HG02852 (cell line): ENCODE results near the gene GRPEL1.

Experiments
- ATAC-seq: cut with Tn5 transposase; IDR thresholded peaks from one replicate; pipeline ENCODE4 v1.9.1; 2021; ENCODE audit warnings: mild to moderate bottlenecking, moderate library complexity; ENCODE audit not compliant: unreplicated experiment

Gene GRPEL1

DNA sequence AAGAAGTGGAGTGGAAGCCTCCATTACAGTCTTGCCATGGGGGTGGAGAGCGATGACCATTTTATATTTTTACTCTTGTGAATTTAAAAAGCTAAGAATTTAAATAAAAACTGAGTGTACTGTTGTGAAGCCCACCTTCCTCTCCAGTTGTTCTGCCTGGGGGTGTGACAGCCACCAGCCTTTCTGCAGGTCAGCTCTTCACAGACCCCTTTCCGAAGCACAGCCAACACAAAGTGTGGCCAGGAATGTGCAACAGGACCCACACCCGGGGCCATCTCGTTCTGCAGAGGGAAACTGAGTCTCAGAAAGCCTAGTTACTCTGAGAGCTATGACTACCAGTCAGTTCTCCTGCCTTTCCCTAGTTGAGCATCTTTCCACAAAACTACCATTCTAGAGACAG lies 1.4 kb downstream of the GRPEL1 start:
- no peak for ATAC-seq

DNA sequence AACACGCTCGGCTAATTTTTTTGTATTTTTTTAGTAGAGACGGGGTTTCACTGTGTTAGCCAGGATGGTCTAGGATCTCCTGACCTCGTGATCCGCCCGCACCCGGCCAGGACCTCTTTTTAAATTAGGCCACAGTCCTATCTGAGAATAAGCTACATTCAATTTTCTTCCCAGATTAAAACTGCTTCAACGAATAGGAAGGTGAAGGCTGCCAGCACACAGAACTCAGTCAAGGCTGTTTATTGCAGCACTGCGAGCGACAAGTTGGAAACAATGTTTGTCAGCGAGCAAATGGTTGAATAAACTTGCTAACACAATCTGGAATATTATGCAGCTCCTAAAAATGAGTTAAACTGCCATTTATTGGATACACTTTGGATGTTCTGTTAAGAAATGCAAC lies 1.9 kb downstream of the GRPEL1 start:
- ATAC-seq = no peak

DNA sequence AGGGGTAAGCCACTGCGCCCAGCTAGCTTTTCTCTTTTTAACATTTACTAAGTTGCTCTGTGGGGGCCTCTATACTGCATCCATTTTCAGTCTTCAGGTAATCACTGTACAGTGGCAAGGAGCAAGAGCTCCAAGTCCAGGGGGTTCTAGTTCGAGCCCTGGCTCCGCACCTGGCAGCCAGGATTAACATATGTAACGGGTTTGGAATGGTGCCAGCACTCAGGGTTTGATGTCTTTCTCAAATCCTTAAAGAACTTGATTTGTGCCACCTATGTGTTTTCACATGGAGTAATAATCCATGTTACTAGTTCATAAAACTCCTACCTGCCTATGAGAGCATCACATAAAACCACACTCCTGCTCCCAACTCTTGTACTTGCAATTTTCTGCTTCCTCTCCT lies 4.5 kb downstream of the GRPEL1 start:
- no peak for ATAC-seq

DNA sequence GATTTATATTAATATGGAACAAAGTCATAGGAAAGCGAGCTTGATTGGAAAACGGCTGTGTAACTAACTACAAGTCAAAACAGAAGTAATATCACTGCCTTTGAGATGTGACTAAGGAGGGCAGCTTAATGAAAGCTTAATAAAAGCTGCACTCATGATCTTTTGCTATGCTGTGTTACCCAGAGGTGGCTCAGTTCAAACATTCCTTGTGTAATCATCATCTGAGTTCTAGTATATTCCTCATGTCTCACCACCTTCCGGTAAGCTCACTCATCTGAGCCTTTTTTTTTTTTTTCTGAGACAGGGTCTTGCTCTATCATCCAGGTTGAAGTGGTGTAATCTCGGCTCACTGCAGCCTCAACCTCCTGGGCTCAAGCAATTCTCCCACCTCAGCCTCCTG lies 5.0 kb downstream of the GRPEL1 start:
- no peak for ATAC-seq

DNA sequence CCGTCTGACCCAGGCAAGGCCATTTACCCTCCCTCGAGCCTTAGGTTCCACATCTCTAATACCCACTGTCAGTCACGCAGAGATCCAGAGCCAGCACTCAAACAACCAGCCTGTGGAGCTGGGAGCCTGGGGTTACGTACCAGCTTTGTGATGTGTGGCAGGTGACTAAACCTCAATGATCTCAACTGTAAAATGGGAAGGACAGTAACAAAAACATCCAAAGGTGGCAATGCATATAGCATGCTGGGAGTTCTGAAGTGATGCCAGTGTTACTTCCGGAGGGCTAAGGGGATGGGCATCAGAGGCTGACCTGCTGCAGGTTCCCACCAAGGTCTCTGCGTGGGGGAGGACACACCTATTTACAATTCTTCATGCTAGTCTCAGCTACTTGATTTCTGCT lies 6.0 kb downstream of the GRPEL1 start:
- no peak for ATAC-seq

DNA sequence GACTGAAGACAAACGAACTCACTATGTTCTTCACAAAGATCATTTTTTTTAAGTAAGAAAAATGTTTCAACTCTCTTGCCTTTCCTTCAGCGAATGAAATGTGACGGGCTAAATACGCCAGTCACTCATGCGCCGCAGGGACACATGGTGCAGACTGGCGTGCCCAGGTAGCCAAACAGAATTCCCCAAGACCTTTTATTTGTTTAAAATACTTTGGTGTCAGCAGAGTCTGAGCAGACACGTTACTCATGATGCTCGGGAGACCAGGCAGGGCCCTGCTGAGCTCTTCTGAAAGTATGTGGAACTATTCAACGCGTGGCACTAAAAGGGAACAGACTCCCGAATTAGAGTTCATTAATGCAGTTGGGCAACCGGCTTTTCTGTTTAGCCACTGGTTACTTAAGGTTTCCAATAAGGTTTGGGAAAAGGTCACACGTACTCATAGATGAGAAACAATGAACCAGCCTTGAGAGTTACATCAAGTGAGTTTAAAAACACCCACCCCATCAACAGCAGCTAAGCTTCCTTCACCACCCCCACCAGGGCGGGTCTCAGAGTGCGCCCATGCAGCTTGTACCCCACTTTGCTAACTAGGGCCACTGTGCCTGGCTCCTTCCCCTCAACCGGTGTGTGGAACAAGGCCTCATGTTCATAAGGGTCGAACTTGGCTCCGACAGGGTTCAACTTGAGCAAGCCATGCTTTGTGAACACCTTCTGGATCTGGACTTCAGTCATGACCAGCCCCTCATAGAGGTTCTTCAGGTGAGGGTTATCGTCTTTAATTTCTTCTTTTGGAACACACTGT lies 7.3 kb downstream of the GRPEL1 start:
- ATAC-seq = no peak

DNA sequence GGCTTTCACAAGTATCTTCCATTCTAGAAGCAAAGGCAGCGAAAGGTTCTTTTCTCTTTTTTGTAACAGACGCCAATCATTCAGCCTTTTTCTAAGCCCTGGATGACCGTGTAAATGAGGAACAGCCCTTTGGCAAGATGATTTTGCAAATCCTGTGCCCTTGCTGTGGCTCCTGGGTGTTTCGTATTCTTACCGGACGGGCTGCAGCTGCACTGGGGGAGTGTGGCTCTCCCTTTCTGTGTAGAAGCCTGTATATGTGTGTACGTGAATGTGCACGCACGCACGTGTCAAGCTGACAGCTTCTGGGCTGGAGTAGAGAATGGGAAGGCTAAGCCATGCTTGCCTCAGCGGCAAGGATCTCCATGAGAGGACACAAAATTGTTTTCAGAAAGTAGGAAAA lies 8.2 kb downstream of the GRPEL1 start:
- no peak for ATAC-seq

DNA sequence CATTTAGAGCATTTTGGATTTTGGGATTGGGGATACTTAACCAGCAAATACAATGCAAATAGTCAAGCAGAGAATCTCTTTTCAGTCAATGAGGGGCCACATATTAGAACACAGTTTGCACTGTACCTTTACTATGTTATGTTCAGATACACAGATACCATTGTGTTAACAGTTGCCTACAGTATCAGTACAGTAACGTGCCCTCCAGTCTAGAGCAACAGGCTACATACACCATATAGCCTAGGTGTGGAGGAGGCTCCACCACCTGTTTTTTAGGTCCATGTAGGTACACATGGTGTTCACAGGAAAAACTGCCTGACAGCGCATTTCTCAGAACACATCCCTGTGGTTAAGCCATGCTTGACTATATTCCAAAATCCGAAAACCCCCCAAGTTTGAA lies 9.1 kb downstream of the GRPEL1 start:
- ATAC-seq = no peak

DNA sequence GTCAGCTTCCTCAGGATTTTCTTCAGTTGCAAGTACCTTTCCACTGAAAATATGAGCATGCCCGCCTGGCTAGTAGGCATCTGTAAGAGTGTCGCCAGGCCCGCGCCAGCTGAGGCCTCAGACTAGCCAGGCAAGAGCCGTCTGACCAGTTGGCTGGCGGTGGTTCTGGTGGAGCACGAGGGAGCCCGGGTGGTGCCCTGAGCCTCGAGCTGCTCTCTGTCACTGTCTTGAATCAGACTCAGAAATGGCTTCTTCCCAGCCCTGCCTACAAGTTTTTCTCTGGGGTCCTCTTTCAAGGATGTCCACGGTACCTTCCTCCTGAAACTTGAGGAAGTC lies 11.9 kb downstream of the GRPEL1 start:
- ATAC-seq = no peak

DNA sequence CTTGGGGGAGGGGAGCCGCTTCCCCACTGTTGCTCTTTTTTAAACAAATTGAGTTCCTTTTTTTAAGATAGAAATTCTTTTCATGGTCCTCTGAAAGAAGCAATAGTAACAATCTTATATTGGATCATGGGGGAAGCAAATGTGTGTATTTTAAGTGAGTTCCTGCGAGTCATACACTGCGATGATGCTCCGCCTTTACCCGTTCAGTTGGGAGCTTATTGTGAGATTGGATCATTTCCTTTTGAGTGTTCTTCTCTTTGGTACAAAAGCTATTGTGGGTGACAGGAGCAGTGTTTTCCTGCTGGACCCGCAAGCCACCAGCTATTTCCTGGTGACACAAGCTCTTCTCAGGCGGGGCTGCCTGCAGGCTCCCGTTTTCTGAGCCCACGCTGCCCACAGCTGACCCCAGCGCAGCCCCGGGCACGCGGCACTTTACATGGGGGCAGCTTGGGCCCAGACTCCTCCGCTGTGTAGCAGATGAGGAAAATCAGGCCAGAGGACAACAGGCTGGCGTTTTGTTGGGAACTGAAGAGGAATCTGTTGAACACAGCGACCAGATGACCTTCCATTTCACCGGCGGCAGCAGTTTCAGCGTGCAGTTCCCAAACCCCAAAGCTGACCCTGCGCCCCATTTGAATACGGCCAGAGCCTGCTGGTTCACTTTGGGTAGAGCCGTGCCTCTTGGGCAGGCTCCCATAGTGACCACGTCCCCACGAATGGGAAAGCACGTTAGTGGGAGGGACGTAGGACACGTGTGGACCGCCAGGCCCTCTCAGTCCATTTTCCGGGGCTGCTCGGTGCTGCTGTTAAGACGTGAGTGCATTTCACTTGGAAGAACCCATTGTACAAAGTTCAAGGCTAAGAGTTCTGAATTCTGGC lies 12.5 kb downstream of the GRPEL1 start:
- no peak for ATAC-seq

DNA sequence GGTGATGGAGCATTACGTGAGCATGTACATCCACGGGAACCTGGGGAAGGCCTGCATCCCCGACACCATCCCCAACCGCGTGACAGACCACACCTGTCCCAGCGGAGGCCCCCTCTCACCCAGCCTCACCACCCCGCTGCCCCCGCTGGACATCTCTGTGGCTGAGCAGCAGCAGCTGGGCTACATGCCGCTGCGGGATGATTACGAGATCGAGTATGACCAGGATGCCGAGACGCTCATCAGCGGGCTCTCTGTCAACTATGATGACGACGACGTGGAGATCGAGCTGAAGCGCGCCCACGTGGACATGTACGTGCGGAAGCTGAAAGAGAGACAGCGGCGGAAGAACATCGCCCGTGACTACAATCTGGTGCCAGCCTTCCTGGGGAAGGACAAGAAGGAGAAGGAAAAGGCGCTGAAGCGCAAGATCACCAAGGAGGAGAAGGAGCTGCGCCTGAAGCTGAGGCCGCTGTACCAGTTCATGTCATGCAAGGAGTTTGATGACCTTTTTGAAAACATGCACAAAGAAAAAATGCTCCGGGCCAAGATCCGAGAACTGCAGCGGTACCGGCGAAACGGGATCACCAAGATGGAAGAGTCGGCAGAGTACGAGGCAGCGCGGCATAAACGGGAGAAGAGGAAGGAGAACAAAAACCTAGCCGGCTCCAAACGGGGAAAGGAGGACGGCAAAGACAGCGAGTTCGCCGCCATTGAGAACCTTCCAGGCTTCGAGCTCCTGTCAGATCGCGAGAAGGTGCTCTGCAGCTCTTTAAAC lies 13.6 kb downstream of the GRPEL1 start:
- no peak for ATAC-seq

DNA sequence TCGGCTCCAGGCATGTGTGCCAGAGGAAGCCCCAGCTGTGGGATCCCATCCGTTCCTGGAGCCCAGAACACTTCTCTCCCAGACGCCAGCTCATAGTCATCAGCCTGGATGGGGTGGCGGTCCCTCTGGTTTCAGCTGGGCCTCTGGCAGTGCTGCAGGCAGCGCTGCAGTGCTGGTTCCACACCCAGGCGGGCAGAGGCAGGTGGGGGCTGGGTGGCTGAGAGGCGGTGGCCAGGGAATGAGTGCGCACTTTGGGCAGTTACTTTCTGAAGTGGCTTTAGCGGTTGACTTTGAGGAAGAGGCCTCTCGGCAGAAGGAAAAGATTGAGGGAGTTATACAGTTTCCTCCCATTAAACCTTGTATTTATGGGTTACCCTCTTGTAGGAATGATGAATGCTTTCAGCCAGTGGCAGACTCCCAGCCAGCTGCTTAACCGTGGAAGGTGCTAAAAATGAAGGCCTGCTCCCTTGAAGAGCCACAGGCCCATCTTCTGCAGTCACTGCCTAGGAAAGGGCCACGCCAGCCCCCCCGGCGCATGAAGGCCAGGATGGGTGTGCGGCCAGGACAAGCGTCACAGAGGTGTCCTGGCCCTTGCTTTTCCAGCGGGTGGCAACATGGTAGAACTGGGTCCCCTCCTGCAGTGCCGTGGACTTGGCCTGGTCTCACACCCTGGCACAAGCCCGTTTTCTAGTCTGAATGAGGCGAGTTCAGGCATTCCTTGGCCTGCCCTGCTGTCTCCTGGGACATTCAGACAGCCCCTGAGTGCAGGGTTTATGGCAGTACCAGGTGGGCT lies 14.7 kb downstream of the GRPEL1 start:
- no peak for ATAC-seq

DNA sequence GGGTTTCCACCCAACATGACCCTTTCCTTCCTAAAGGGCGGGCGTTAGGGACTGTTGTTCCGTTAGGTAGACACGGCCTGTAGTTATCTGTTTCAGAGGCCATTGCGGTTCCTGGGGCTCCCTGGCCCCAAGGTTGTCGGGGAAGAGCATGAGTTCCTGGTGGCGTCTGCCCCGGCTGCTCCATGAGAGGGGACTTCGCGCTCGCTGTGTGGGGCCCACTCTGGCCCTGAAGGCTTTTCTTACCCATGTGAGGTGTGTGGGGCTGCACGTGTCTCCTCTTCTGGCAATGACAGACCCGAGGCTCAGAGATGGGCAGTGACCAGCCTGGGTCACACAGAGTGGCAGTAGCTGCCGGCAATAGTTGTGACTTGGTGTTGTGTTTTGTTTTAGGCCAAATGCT lies 15.6 kb downstream of the GRPEL1 start:
- ATAC-seq = no peak

DNA sequence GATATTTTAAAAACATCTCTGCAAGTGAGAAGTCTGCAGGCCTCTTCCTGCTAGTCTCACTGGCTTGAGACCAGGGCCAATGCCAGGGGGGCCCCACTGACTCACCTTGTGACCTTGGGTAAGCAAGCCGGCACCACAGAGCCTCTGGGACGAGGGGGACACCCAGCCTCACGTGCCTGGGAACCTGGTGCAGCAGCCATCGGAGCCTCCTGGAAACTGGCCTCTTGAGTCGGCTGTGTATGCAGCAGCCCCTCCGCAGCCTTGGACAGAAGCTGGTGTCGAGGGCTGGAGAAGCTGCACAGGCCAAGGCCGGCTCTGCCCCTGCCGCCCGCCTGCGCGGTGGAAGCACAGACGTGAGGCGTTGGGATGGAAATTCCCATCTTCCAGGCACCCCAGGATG lies 16.0 kb downstream of the GRPEL1 start:
- ATAC-seq = no peak

DNA sequence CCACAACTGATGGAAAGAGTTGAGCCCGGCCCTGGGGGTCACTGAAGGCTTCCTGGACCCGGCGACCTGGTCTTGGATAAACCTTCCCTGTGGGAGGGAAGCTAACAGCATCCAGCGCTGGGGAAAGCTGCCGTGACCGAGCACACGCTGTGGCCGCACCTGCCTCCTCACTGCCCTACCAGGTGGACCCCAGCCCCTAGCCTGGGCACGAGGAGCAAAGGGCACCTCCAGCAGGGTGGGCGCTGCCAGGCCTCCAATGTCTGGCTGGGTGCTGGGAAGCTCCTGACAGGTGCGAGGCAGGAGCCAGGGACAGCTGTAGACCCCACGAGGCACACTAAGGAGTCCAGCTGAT lies 16.7 kb downstream of the GRPEL1 start:
- ATAC-seq = no peak

DNA sequence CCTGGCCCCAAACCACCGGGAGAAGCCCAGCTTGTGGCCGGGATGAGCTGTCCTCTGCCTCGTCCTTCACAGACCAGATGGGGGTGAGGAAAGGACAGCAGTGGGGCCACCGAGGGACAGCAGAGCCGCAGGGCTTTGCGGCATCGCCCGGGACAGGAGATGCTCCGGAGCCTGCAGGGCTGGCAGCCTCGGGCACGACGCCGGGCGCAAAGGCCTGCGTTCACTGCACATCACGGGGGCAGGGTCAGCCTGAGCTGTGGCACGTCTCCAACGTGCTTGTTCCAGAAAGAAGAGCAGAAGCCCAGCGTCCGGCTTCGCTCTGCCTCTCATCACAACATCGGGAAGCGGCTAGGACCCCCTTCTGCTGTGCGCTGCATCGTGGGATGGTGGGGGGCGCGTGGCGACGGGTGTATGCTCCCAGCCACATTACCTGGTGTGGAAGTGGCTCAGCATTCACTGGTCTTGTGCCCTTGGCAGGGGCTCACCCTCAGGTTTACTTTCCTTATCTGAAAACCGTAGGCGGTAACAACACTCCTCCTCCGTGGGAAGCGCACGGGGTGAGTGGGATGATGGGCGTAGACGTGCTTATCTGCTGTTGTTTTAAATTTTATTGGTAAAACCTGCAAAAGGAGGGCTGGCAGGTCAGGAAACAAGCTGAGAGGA lies 17.3 kb downstream of the GRPEL1 start:
- no peak for ATAC-seq

DNA sequence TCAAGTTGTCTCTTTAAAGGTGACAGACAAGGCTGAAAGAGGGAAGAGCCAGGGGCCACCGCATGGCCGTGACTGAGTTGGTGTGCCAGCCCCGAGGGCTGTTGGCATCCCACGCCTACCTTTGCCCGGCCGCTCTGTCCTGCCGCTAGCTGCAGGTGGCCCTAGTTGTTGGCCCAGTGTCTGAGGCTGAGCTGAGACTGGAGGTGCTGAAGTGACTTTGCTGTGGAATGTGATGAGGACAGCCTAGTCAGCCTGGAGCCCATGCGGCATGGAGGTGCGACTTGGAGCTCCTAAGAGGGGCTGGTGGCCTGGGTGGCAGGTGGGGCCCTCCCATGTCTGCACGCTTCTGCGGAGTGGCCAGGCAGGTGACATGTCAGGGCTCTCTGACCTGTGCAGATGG lies 18.1 kb downstream of the GRPEL1 start:
- ATAC-seq = no peak

DNA sequence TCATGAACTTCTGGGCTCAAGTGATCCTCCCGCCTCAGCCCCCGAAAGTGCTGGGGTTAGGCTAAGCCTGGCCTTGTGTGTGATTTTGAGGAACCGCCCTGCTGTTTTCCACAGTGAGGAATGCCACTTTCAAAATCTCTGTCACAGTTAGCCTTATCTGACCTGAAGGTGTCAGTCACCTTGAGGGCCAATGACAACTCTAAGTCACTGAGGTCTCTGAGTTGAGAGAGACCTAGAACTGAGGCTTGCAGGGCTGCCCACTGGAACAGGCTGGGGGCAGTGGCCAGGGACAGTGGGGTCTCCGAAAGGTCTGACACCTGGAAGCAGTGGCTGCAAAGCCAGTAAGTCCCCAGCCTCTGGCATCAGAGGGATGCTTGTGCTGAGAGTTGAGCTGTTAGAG lies 18.6 kb downstream of the GRPEL1 start:
- no peak for ATAC-seq

DNA sequence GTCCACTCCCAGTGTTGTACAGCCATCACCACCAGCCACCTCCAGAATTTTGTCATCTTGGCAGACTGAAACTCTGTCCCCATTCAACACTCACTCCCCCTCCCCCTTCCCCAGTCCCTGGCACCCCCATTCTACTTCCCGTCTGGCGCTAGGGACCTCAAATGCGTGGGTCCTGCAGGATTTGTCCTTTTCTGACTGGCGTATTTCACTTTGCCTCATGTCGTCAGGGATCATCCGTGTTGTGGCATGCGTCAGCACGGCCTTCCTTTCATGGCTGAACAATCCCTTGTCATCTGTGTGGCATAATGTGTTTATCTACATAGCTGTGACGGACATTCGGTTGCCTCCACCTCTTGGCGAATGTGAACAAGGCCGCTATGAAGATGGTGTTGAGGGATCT lies 19.2 kb downstream of the GRPEL1 start:
- ATAC-seq = no peak

DNA sequence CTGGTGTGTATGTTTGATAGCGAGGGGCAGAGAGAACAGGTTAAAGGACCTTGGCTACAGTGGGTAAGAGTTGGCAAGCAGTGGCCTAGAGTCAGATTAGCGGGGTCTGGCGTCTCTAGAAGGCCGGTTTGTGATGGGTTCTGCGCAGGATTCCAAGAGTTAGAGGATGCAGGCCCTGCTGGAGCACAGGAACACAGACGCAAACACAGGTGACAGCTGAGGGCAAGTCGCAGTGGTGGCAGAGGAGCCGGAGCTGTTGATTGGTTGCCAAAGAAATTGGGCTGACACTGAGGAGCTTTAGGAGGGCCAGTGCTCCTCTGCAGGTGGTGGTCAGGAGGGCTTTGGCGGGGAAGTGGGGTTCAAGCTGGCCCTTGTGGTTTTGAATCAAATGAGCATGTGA lies 20.9 kb downstream of the GRPEL1 start:
- ATAC-seq = no peak
